Astrocyte (in vitro differentiated cells and primary cell): ENCODE results near the gene GFRA1. TPM values are rescaled to one million over a fixed set of nuclear protein-coding genes. Genes with fewer than 3 reads are reported as not detected.

ENCODE experiments used
- DNase-seq: peaks from one replicate; pipeline ENCODE4 v3.0.0-alpha.2; 2010; ENCODE audit warnings: low read depth
- FAIRE-seq: peaks from 2 replicates; lab custom pipeline; 2011; peaks lifted over from hg19 to GRCh38; lab: Jason Lieb, UNC
- H2AFZ ChIP-seq: 2 replicates; pipeline ENCODE4 v1.6.0; 2012; ENCODE audit warnings: low read depth, low read length, inconsistent platforms
- H3K27ac ChIP-seq: 2 replicates; pipeline ENCODE4 v1.5.1; 2011; ENCODE audit warnings: low read depth, low read length, inconsistent platforms
- H3K27me3 ChIP-seq: 2 replicates; pipeline ENCODE4 v1.6.0; 2011; ENCODE audit warnings: low read length, inconsistent platforms; ENCODE audit not compliant: insufficient read depth
- H3K36me3 ChIP-seq: 2 replicates; pipeline ENCODE4 v1.5.1; 2011; ENCODE audit warnings: low read length, inconsistent platforms; ENCODE audit not compliant: insufficient read depth
- H3K4me1 ChIP-seq: 2 replicates; pipeline ENCODE4 v1.5.1; 2011; ENCODE audit warnings: low read length, inconsistent platforms; ENCODE audit not compliant: insufficient read depth
- H3K4me2 ChIP-seq: 2 replicates; pipeline ENCODE4 v1.6.0; 2012; ENCODE audit warnings: low read length, inconsistent platforms
- H3K4me3 ChIP-seq: 2 replicates; pipeline ENCODE4 v1.5.1; 2011; ENCODE audit warnings: low read depth, mild to moderate bottlenecking, low read length, inconsistent platforms; ENCODE audit not compliant: insufficient read depth
- H3K79me2 ChIP-seq: 2 replicates; pipeline ENCODE4 v1.6.0; 2012; ENCODE audit warnings: mild to moderate bottlenecking, low read length, inconsistent platforms; ENCODE audit not compliant: insufficient read depth
- H3K9ac ChIP-seq: 2 replicates; pipeline ENCODE4 v1.6.0; 2012; ENCODE audit warnings: mild to moderate bottlenecking, low read length, inconsistent platforms
- H3K9me3 ChIP-seq: 2 replicates; pipeline ENCODE4 v1.5.1; 2012; ENCODE audit warnings: low read depth, mild to moderate bottlenecking, low read length, inconsistent platforms; ENCODE audit not compliant: insufficient read depth
- H4K20me1 ChIP-seq: 2 replicates; pipeline ENCODE4 v1.6.0; 2012; ENCODE audit warnings: low read length, inconsistent platforms; ENCODE audit not compliant: insufficient read depth
- H3K27ac Mint-ChIP-seq: one replicate; pipeline ENCODE4 v1.8.0; 2021; ENCODE audit warnings: mild to moderate bottlenecking, mixed read lengths; ENCODE audit not compliant: unreplicated experiment
- H3K27me3 Mint-ChIP-seq: one replicate; pipeline ENCODE4 v1.8.0; 2021; ENCODE audit warnings: low read depth, mixed read lengths; ENCODE audit not compliant: unreplicated experiment
- H3K36me3 Mint-ChIP-seq: one replicate; pipeline ENCODE4 v1.8.0; 2021; ENCODE audit warnings: low read depth, mixed read lengths; ENCODE audit not compliant: unreplicated experiment
- H3K4me1 Mint-ChIP-seq: one replicate; pipeline ENCODE4 v1.8.0; 2021; ENCODE audit warnings: low read depth, mixed read lengths; ENCODE audit not compliant: unreplicated experiment
- H3K4me3 Mint-ChIP-seq: one replicate; pipeline ENCODE4 v1.8.0; 2021; ENCODE audit warnings: mild to moderate bottlenecking, moderate library complexity, mixed read lengths; ENCODE audit not compliant: unreplicated experiment
- H3K9me3 Mint-ChIP-seq: one replicate; pipeline ENCODE4 v1.8.0; 2021; ENCODE audit warnings: mild to moderate bottlenecking, mixed read lengths; ENCODE audit not compliant: unreplicated experiment
- EZH2 ChIP-seq: IDR thresholded peaks from 2 replicates; pipeline ENCODE4 v1.6.1; 2012; ENCODE audit warnings: mild to moderate bottlenecking, low read length, inconsistent platforms; ENCODE audit not compliant: insufficient read depth
- total RNA-seq: library from RNA; stranded (reverse); gene quantifications from 2 replicates; pipeline ENCODE4 v1.2.1, GENCODE V29; 2021
- TF ChIP-seq, protein P1 (sequence below): IDR thresholded peaks from 2 replicates; pipeline ENCODE4 v1.5.1; 2011; ENCODE audit warnings: low read depth, mild to moderate bottlenecking, inconsistent platforms, low read length, moderate library complexity; ENCODE audit not compliant: insufficient read depth

The GFRA1 gene
- total RNA-seq, 1 donor from 2014 or later: 24.2 TPM

DNA sequence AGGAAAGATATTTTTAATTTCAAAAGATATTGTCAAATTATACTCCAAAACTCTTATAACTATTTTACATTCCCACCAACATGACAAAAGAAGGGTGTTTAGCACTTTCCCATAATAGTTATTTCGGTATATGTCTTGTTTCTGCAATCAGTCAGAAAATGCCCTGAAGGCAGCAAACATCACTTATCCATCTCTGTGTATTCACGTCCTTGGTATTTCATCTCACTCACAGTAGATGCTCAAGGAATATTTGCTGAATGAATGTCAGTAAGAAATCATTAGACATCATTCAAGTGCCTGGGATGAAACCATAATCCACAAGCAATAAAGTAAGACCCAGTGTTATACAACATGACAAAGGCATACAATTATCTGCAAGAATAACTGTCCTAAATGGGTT is 112.7 kb downstream of the GFRA1 start:
- H3K9me3 ChIP-seq: no peaks in the 10 kb centered on the region
- no peak overlapping the region for H3K4me2 ChIP-seq
- H3K79me2 ChIP-seq: no peaks in the 10 kb centered on the region
- H2AFZ ChIP-seq: no peak overlapping the region
- H3K27me3 ChIP-seq: no peaks in the 10 kb centered on the region
- H3K9me3 Mint-ChIP-seq: peaks cover 3% of the 10 kb centered on the region
- DNase-seq: no peak
- no peaks in the 10 kb centered on the region for H3K36me3 Mint-ChIP-seq
- no peaks in the 10 kb centered on the region for H3K4me1 Mint-ChIP-seq
- H3K9ac ChIP-seq: no peak overlapping the region
- peaks cover 11% of the 10 kb centered on the region for H3K27me3 Mint-ChIP-seq
- H3K27ac ChIP-seq: no peak overlapping the region
- no peak overlapping the region for H3K4me3 Mint-ChIP-seq
- no peak for FAIRE-seq
- TF ChIP-seq, protein P1, sequence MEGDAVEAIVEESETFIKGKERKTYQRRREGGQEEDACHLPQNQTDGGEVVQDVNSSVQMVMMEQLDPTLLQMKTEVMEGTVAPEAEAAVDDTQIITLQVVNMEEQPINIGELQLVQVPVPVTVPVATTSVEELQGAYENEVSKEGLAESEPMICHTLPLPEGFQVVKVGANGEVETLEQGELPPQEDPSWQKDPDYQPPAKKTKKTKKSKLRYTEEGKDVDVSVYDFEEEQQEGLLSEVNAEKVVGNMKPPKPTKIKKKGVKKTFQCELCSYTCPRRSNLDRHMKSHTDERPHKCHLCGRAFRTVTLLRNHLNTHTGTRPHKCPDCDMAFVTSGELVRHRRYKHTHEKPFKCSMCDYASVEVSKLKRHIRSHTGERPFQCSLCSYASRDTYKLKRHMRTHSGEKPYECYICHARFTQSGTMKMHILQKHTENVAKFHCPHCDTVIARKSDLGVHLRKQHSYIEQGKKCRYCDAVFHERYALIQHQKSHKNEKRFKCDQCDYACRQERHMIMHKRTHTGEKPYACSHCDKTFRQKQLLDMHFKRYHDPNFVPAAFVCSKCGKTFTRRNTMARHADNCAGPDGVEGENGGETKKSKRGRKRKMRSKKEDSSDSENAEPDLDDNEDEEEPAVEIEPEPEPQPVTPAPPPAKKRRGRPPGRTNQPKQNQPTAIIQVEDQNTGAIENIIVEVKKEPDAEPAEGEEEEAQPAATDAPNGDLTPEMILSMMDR: no peak
- TF ChIP-seq EZH2: no peak
- no peaks in the 10 kb centered on the region for H3K4me1 ChIP-seq
- H4K20me1 ChIP-seq: no peaks in the 10 kb centered on the region
- H3K27ac Mint-ChIP-seq: no peak overlapping the region
- H3K36me3 ChIP-seq: no peaks in the 10 kb centered on the region
- H3K4me3 ChIP-seq: no peak overlapping the region

DNA sequence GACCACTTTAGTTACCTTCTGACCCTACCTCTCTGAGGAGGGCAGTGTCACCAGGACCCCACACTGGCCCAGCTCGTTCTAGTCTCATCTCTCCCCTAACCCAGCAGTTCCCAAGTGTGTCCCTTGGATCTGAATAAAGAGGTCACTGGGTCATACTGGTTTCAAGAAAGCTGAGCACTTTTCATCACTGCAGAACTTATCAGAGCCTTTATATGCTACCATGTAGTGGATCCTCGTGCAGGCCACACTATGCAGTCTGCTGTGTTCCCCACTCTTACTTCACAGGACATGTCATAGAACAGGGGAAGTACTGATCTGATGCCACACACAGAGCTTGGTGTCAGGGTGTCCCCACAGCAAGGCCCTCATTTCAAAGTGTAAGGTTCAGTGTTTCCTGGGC is 113.8 kb downstream of the GFRA1 start:
- TF ChIP-seq, protein P1: no peak
- no peak for TF ChIP-seq EZH2
- Histone ChIP-seq H3K9me3 (no peaks in the 10 kb centered on the region), H3K9ac (no peak overlapping the region), H2AFZ (no peak overlapping the region), H3K27me3 (no peaks in the 10 kb centered on the region), H4K20me1 (no peaks in the 10 kb centered on the region), H3K4me2 (no peak overlapping the region), H3K27ac (no peak overlapping the region), H3K36me3 (no peaks in the 10 kb centered on the region), H3K79me2 (no peaks in the 10 kb centered on the region), H3K4me3 (no peak overlapping the region), H3K4me1 (no peaks in the 10 kb centered on the region)
- Mint-ChIP-seq H3K27me3 (peaks cover 11% of the 10 kb centered on the region), H3K27ac (no peak overlapping the region), H3K4me3 (no peak overlapping the region), H3K4me1 (no peaks in the 10 kb centered on the region), H3K36me3 (no peaks in the 10 kb centered on the region), H3K9me3 (peaks cover 3% of the 10 kb centered on the region)
- FAIRE-seq (no peak), DNase-seq (no peak)

DNA sequence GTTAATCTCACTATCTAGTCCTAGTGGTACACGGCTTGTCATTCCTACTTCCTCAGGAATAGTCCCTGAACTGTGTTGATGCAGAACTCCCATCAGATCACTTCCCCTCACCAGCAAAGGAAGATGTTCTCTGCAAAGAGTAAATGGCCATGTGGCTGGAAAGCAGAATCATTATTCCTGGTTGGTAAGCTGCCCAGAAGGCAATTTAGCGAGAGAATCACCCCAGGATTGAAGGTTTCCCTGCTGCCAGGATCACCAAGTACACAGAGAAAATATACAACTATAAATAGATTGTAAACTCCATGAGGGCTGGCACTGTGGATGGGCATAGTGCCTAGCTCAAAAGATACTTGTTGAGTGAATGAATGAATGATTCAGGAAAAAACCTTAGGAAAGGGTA is 115.0 kb downstream of the GFRA1 start:
- H3K36me3 ChIP-seq: no peaks in the 10 kb centered on the region
- H3K27me3 ChIP-seq: no peaks in the 10 kb centered on the region
- H3K9me3 Mint-ChIP-seq: peaks cover 2% of the 10 kb centered on the region
- peaks cover 11% of the 10 kb centered on the region for H3K27me3 Mint-ChIP-seq
- DNase-seq (no peak), FAIRE-seq (no peak)
- no peak overlapping the region for H3K27ac Mint-ChIP-seq
- no peak overlapping the region for H2AFZ ChIP-seq
- no peak for TF ChIP-seq EZH2
- TF ChIP-seq, protein P1: no peak
- H3K4me1 ChIP-seq: no peaks in the 10 kb centered on the region
- H3K4me3 ChIP-seq: no peak overlapping the region
- no peak overlapping the region for H3K27ac ChIP-seq
- no peaks in the 10 kb centered on the region for H3K9me3 ChIP-seq
- no peak overlapping the region for H3K4me3 Mint-ChIP-seq
- no peaks in the 10 kb centered on the region for H3K79me2 ChIP-seq
- no peaks in the 10 kb centered on the region for H3K4me1 Mint-ChIP-seq
- H3K4me2 ChIP-seq: no peak overlapping the region
- H3K36me3 Mint-ChIP-seq: no peaks in the 10 kb centered on the region
- no peak overlapping the region for H3K9ac ChIP-seq
- H4K20me1 ChIP-seq: no peaks in the 10 kb centered on the region
